ENCODE results near the gene PCSK5. TPM values are rescaled to one million over a fixed set of nuclear protein-coding genes. Genes with fewer than 3 reads are reported as not detected.
"Not testable (repeated sequence)": the region's sequence is repeated elsewhere in the genome, so short reads cannot be mapped to it uniquely, and the experiment has no call there.

PCSK5 gene
- total and polyA plus RNA-seq, 3 experiments from 2014 or later = 1.6 to 1.9 (median 1.8) TPM

DNA sequence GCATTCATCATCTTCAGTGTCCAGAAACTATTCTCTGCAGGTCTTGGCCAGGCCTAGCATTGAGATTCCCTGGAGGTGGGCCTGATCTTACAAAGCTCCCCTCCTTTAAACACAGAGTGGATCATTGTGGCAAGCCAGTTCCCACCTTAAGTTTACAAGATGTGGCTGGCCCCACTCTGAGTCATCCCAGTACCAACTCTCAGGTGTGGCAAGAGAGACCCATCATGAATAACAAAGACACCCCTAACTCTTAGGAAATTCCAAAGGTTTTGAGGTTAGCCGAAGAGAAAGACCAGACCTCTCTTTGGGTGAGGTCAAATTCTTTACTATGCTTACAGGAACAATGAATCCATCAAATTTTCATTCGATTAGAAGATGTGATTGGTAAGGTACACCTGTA is 425.6 kb downstream of the PCSK5 start:
- Mint-ChIP-seq H3K4me3 (no peak overlapping the region), H3K27ac (no peak overlapping the region), H3K27me3 (peaks cover 4 to 9% of the 10 kb centered on the region in 2 donors), H3K36me3 (no peaks in the 10 kb centered on the region), H3K4me1 (no peaks in the 10 kb centered on the region), H3K9me3 (no peaks in the 10 kb centered on the region)
- H3K9me3 ChIP-seq (ENCODE audit: low read length) = no peaks in the 10 kb centered on the region
- no peak overlapping the region for H3K4me3 ChIP-seq (ENCODE audit: low read length)
- no peaks in the 10 kb centered on the region for H3K4me1 ChIP-seq (ENCODE audit: insufficient read depth, low read length)
- no peak for DNase-seq
- H3K27ac ChIP-seq (ENCODE audit: low read depth, low read length) = no peak overlapping the region
- H3K36me3 ChIP-seq (ENCODE audit: insufficient read depth, low read length) = no peaks in the 10 kb centered on the region
- H3K27me3 ChIP-seq (ENCODE audit: insufficient read depth, low read length, poor library complexity, severe bottlenecking) = no peaks in the 10 kb centered on the region
- ChIA-PET POLR2A (no interaction called here), CTCF (no interaction called here)

GRCh38 chr9:76319466-76319865 is 429.0 kb downstream of the PCSK5 start:
- H3K4me3 Mint-ChIP-seq, POLR2A ChIA-PET, H3K36me3 Mint-ChIP-seq: not testable (repeated sequence)

GRCh38 chr9:76321195-76321828 is 430.8 kb downstream of the PCSK5 start:
- POLR2A ChIA-PET = no interaction called here
- H3K4me1 Mint-ChIP-seq = no peaks in the 10 kb centered on the region
- CTCF ChIA-PET = no interaction called here

More at GRCh38 chr9:76319466-76319865, 429.0 kb downstream of the PCSK5 start:
- H3K4me1 ChIP-seq (ENCODE audit: insufficient read depth, low read length); H3K36me3 ChIP-seq (ENCODE audit: insufficient read depth, low read length); H3K4me3 ChIP-seq (ENCODE audit: low read length); H3K27me3 Mint-ChIP-seq; H3K27me3 ChIP-seq (ENCODE audit: insufficient read depth, low read length, poor library complexity, severe bottlenecking); DNase-seq; H3K4me1 Mint-ChIP-seq; H3K9me3 ChIP-seq (ENCODE audit: low read length); H3K27ac Mint-ChIP-seq; H3K27ac ChIP-seq (ENCODE audit: low read depth, low read length); H3K9me3 Mint-ChIP-seq; CTCF ChIA-PET: not testable (repeated sequence)

GRCh38 chr9:76322810-76323209 is 432.3 kb downstream of the PCSK5 start:
- CTCF ChIA-PET = no interaction called here
- Histone ChIP-seq H3K9me3 (ENCODE audit: low read length) (no peaks in the 10 kb centered on the region), H3K27ac (ENCODE audit: low read depth, low read length) (no peak overlapping the region), H3K27me3 (ENCODE audit: insufficient read depth, low read length, poor library complexity, severe bottlenecking) (no peaks in the 10 kb centered on the region), H3K4me1 (ENCODE audit: insufficient read depth, low read length) (no peaks in the 10 kb centered on the region), H3K36me3 (ENCODE audit: insufficient read depth, low read length) (no peaks in the 10 kb centered on the region), H3K4me3 (ENCODE audit: low read length) (no peak overlapping the region)
- H3K36me3 Mint-ChIP-seq = no peaks in the 10 kb centered on the region
- H3K4me3 Mint-ChIP-seq = no peak overlapping the region
- POLR2A ChIA-PET = no interaction called here
- H3K4me1 Mint-ChIP-seq = no peaks in the 10 kb centered on the region
- peaks cover 8 to 9% of the 10 kb centered on the region in 2 donors for H3K27me3 Mint-ChIP-seq
- no peak for DNase-seq
- no peaks in the 10 kb centered on the region for H3K9me3 Mint-ChIP-seq
- no peak overlapping the region for H3K27ac Mint-ChIP-seq

More at GRCh38 chr9:76321195-76321828, 430.8 kb downstream of the PCSK5 start:
- Mint-ChIP-seq H3K9me3 (no peaks in the 10 kb centered on the region), H3K36me3 (no peaks in the 10 kb centered on the region), H3K27me3 (peaks cover 4 to 6% of the 10 kb centered on the region in 2 donors), H3K27ac (no peak overlapping the region), H3K4me3 (no peak overlapping the region)
- no peak for DNase-seq
- no peak overlapping the region for H3K4me3 ChIP-seq (ENCODE audit: low read length)
- H3K9me3 ChIP-seq (ENCODE audit: low read length) = no peaks in the 10 kb centered on the region
- no peaks in the 10 kb centered on the region for H3K36me3 ChIP-seq (ENCODE audit: insufficient read depth, low read length)
- H3K27me3 ChIP-seq (ENCODE audit: insufficient read depth, low read length, poor library complexity, severe bottlenecking) = no peaks in the 10 kb centered on the region
- H3K4me1 ChIP-seq (ENCODE audit: insufficient read depth, low read length) = no peaks in the 10 kb centered on the region
- no peak overlapping the region for H3K27ac ChIP-seq (ENCODE audit: low read depth, low read length)

DNA sequence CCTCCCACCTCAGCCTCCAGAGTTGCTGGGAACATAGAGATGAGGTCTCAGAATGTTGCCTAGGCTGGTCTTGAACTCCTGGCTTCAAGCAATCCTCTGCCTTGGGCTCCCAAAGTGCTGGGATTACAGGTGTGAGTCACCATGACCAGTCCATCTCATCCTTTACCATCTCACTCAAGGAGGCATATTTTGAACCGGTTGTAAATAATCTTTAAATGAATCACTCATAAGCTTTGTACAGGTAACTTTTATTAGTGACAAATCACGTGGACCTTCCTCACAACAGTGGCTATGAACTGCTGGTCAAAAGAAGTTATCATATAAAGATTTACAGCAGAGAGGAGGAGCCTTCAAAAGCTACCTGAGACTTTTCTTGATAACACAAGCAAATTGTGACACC is 433.0 kb downstream of the PCSK5 start:
- no peaks in the 10 kb centered on the region for H3K9me3 Mint-ChIP-seq
- H3K36me3 Mint-ChIP-seq = no peaks in the 10 kb centered on the region

GRCh38 chr9:76324030-76324429 is 433.6 kb downstream of the PCSK5 start:
- H3K27me3 Mint-ChIP-seq = peaks cover 5 to 17% of the 10 kb centered on the region in 2 donors
- H3K27ac Mint-ChIP-seq; H3K9me3 Mint-ChIP-seq; H3K4me1 Mint-ChIP-seq; CTCF ChIA-PET; DNase-seq; H3K4me1 ChIP-seq (ENCODE audit: insufficient read depth, low read length); H3K9me3 ChIP-seq (ENCODE audit: low read length); H3K36me3 Mint-ChIP-seq; H3K36me3 ChIP-seq (ENCODE audit: insufficient read depth, low read length); H3K4me3 ChIP-seq (ENCODE audit: low read length); POLR2A ChIA-PET; H3K4me3 Mint-ChIP-seq; H3K27ac ChIP-seq (ENCODE audit: low read depth, low read length); H3K27me3 ChIP-seq (ENCODE audit: insufficient read depth, low read length, poor library complexity, severe bottlenecking): not testable (repeated sequence)

More for the DNA sequence above, 433.0 kb downstream of the PCSK5 start:
- no peaks in the 10 kb centered on the region for H3K9me3 ChIP-seq (ENCODE audit: low read length)
- POLR2A ChIA-PET = no interaction called here
- no peaks in the 10 kb centered on the region for H3K27me3 ChIP-seq (ENCODE audit: insufficient read depth, low read length, poor library complexity, severe bottlenecking)
- no peaks in the 10 kb centered on the region for H3K36me3 ChIP-seq (ENCODE audit: insufficient read depth, low read length)
- Mint-ChIP-seq H3K4me3 (no peak overlapping the region), H3K4me1 (no peaks in the 10 kb centered on the region), H3K27ac (no peak overlapping the region), H3K27me3 (peaks cover 8 to 15% of the 10 kb centered on the region in 2 donors)
- DNase-seq = no peak
- H3K4me1 ChIP-seq (ENCODE audit: insufficient read depth, low read length) = no peaks in the 10 kb centered on the region
- H3K4me3 ChIP-seq (ENCODE audit: low read length) = no peak overlapping the region
- no peak overlapping the region for H3K27ac ChIP-seq (ENCODE audit: low read depth, low read length)
- CTCF ChIA-PET = no interaction called here

GRCh38 chr9:76330034-76330433 is 439.6 kb downstream of the PCSK5 start:
- Mint-ChIP-seq H3K27me3 (peaks cover 6 to 35% of the 10 kb centered on the region in 2 donors), H3K36me3 (no peaks in the 10 kb centered on the region), H3K4me3 (no peak overlapping the region), H3K9me3 (no peaks in the 10 kb centered on the region), H3K27ac (no peak overlapping the region), H3K4me1 (no peaks in the 10 kb centered on the region)
- no peaks in the 10 kb centered on the region for H3K4me1 ChIP-seq (ENCODE audit: insufficient read depth, low read length)
- ChIA-PET POLR2A (no interaction called here), CTCF (no interaction called here)
- no peak for DNase-seq
- H3K27ac ChIP-seq (ENCODE audit: low read depth, low read length) = no peak overlapping the region
- H3K9me3 ChIP-seq (ENCODE audit: low read length) = no peaks in the 10 kb centered on the region
- H3K4me3 ChIP-seq (ENCODE audit: low read length) = no peak overlapping the region
- no peaks in the 10 kb centered on the region for H3K36me3 ChIP-seq (ENCODE audit: insufficient read depth, low read length)
- no peaks in the 10 kb centered on the region for H3K27me3 ChIP-seq (ENCODE audit: insufficient read depth, low read length, poor library complexity, severe bottlenecking)

GRCh38 chr9:76333388-76333787 is 442.9 kb downstream of the PCSK5 start:
- Mint-ChIP-seq H3K36me3 (no peaks in the 10 kb centered on the region), H3K4me1 (no peaks in the 10 kb centered on the region), H3K27ac (no peak overlapping the region), H3K4me3 (no peak overlapping the region), H3K9me3 (no peaks in the 10 kb centered on the region), H3K27me3 (peaks cover 5 to 27% of the 10 kb centered on the region in 2 donors)
- H3K4me1 ChIP-seq (ENCODE audit: insufficient read depth, low read length) = no peaks in the 10 kb centered on the region
- DNase-seq = no peak
- no peak overlapping the region for H3K27ac ChIP-seq (ENCODE audit: low read depth, low read length)
- H3K4me3 ChIP-seq (ENCODE audit: low read length) = no peak overlapping the region
- ChIA-PET CTCF (no interaction called here), POLR2A (no interaction called here)
- no peaks in the 10 kb centered on the region for H3K27me3 ChIP-seq (ENCODE audit: insufficient read depth, low read length, poor library complexity, severe bottlenecking)
- no peaks in the 10 kb centered on the region for H3K9me3 ChIP-seq (ENCODE audit: low read length)
- H3K36me3 ChIP-seq (ENCODE audit: insufficient read depth, low read length) = no peaks in the 10 kb centered on the region

DNA sequence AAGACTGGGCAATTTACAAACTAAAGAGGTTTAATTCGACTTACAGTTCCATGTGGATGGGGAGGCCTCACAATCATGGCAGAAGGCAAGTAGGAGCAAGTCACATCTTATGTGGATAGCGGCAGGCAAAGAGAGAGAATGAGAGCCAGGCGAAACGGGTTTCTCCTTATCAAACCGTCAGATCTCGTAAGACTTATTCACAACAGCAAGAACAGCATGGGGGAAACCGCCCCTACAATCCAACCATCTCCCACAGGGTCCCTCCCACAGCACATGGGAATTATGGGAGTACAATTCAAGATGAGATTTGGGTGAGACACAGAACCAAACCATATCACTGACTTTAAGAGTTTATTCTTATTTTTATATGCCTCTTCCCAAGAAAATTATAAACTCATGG is 443.5 kb downstream of the PCSK5 start:
- no peaks in the 10 kb centered on the region for H3K9me3 ChIP-seq (ENCODE audit: low read length)
- Mint-ChIP-seq H3K4me3 (no peak overlapping the region), H3K27ac (peak overlapping the region in 1 of 8 donors; percentile 33), H3K4me1 (no peaks in the 10 kb centered on the region), H3K27me3 (peaks cover 6 to 29% of the 10 kb centered on the region in 2 donors), H3K9me3 (no peaks in the 10 kb centered on the region), H3K36me3 (no peaks in the 10 kb centered on the region)
- CTCF ChIA-PET = no interaction called here
- H3K4me3 ChIP-seq (ENCODE audit: low read length) = no peak overlapping the region
- H3K36me3 ChIP-seq (ENCODE audit: insufficient read depth, low read length) = no peaks in the 10 kb centered on the region
- H3K27me3 ChIP-seq (ENCODE audit: insufficient read depth, low read length, poor library complexity, severe bottlenecking) = no peaks in the 10 kb centered on the region
- H3K27ac ChIP-seq (ENCODE audit: low read depth, low read length) = no peak overlapping the region
- DNase-seq = no peak
- POLR2A ChIA-PET = no interaction called here
- no peaks in the 10 kb centered on the region for H3K4me1 ChIP-seq (ENCODE audit: insufficient read depth, low read length)
